Amniotic epithelial cell (primary cell): ENCODE measurements around the gene HSPBP1.
A peak's percentile ranks its signal among the peaks of the same experiment; 100 is the strongest.

Source experiments
- DNase-seq: peaks from one replicate; pipeline ENCODE4 v3.0.0-alpha.2; 2010; ENCODE audit warnings: low read depth

Gene HSPBP1

DNA sequence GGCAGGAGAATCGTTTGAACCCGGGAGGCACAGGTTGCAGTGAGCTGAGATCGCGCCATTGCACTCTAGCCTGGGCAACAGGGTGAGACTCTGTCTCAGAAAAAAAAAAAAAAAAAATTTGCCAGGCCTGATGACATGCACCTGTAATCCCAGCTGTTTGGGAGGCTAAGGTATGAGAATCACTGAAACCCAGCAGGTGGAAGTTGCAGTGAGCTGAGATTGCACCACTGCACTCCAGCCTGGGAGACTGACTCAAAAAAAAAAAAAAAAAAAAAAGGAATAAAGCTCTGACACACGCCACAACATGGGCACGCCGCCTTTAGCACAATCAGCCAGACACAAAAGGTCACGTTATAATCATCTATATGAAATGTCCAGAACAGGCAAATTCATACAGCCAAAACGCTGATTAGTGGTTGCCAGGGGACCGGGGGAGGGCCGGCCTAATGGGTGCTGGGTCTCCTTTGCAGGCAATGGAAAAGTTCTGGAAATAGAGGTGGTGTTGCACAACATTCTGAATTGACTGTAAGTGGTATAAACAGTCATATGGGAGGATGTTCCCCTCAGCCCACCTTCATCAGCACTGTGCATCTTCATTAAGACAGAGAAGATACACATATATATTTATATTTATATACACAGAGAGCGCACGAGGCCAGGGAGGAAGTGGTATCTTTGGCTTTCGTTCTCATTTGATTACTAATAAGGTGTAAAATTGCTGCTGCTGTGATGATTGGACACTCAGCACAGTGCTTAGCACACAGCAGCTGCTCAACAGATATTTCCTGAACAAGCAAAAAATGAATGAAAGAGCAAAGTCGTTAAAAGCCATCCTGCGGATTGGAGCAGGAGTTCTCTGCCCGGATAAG lies 3.8 kb downstream of the HSPBP1 start:
- no peak for DNase-seq

DNA sequence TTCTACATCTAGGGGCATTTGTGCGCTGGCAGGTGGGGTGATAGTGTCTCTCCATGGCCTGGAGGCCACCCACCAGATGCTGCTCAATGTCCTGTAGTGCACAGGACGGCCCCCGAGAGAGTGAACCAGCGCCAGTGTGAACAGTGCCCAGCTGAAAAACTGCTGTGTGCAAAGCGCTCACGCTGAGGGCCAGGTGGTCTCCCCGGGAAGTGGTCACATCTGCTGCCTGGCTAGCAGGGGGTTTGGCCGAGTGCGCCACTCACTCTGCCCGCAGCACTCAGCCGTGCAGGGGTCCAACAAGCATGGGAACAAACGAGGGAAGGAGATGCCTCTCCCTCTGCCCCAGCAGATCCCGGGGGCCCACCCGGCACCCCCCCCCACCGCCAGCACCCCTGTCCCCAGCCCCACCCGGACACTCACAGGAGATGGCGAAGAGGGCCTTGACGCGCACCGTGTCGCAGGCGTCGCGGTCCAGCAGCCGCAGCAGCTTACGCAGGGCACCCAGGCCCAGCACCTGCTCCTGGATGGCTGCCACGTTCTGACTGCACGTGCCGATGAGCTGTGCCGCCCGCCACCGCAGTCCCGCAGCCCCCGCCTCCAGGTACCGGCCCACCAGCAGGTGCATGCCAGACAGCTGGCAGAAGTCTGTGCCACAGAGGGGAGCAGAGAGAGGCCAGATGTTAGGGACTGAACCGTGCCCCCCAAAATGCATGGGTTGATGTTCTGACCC lies 5.8 kb downstream of the HSPBP1 start:
- DNase-seq = no peak

DNA sequence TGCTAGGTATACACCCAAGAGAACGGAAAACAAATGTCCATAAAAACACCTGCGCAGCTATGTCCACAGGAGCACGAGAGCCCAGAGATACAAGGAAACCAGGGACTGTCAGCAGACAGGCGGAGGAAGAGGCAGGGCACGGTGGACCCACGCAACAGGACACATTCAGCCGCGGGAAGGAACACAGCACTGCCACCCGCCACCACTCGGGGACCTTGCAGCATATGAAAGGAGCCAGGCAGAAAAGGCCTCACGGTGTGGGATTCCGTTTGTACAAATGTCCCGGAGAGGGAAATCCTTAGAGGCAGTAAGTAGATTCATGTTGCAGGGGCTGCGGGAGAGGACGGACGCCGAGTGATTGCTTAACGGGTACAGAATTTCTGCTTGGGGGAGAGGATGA lies 7.8 kb downstream of the HSPBP1 start:
- DNase-seq = no peak

DNA sequence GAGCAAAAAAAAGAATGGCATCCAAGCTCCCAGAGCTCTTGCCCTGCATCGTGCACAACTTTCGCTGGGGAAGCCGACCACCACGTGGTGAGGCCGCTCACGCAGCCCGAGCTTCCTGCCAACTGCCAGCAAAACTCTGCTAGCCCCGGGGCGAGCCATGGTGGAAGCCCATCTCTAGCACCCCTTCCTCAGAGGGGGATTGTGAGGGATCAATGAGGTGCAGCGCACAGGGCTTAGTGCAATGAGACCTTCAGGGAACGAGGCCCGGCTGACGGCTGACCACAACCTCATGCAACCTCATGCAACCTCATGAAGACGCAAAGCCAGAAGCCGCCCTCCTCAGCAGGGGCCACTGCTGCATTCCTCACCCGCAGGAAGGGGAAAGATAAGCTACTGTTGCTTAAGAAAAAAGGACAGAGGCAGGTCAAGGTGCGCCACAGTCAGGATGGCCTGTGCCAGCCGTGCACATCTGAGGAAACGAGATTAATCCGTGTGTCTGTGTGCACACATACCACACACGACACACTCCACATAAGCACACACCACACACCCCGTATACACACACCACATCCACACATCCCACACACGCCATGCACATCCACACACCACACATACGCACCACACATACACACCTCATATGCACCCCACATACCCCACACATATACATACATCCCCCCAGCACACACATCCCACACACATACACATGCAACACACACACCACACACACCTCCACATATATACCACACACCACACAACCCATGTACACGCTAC lies 9.6 kb downstream of the HSPBP1 start:
- DNase-seq = no peak

DNA sequence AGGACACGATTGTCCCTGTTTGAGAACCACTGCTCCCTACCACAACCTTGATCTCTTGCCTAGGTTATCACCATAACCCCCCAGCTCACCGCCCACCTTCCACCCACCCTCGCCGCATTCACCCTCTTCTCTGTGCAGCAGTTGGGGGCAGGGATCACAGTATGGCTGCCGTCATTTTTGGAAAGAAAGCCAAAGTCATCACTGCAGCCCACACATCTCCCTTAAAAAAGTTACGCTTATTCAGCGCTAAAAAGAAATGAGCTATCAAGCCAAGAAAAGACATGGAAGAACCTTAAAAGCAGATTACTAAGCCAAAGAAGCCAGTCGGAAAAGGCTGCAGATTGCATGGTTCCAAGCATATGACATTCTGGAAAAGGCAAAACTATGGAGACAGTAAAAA lies 10.6 kb downstream of the HSPBP1 start:
- no peak for DNase-seq

DNA sequence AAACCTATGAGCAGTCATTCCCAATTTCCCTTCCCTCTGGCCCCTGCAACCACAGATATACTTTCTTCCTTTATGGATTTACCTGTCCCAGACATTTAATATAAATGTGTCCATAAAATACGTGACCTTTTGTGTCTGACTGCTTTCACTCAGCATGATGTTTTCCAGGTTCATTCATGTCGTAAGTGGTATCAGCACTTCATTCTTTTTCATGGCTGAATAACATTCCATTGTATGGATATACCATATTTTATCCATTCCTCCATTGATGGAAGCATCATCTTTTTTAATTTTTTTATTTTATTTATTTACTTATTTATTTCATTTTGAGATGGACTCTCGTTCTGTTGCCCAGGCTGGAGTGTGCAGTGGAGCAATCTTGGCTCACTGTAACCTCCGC lies 13.1 kb downstream of the HSPBP1 start:
- DNase-seq = no peak

DNA sequence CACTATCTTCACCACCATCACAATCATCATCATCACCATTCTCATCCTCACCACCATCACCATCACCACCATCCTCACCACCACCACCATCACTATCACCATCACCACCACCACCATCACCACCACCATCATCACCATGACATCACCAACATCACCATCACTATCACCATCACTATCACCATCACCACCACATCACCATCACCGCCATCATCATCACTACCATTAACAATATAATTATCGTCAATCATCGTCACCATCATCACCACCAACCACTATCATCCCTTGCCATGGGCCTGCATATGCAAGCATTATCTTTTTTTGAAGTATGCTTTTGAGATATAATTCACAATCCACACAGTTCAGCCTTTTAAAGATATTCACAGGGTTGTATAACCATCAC lies 13.5 kb downstream of the HSPBP1 start:
- DNase-seq = no peak

DNA sequence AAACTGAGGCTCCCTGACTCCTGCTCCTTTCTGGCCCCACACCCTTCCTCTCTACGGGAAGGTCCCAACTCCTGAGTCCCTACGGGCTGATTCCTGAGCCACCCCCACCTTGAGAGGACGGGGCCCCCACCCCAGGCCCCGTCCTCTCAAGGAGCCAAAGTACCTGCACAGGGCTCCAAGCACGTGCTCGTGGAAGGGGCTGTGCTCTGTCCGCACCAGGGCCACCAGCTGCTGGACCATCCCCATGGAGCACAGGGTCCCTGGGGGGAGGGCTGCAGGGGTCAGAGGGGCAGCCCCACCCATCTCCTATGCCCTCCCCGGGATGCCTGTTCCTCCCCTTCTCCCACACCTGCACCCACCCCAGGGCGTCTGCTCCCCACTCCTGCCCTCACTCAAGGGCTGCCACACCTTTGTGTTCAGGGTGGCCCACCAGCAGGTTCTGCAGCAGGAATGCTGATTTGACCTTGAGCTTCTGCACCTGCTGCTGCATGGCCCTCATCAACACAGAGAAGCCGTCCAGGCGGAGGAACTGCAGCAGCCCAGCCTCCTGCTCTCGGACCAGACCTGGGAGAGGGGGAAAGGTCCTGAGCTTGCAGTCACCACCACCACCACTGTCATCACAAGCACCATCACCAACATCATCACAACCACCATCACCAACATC lies 14.1 kb downstream of the HSPBP1 start:
- no peak for DNase-seq

DNA sequence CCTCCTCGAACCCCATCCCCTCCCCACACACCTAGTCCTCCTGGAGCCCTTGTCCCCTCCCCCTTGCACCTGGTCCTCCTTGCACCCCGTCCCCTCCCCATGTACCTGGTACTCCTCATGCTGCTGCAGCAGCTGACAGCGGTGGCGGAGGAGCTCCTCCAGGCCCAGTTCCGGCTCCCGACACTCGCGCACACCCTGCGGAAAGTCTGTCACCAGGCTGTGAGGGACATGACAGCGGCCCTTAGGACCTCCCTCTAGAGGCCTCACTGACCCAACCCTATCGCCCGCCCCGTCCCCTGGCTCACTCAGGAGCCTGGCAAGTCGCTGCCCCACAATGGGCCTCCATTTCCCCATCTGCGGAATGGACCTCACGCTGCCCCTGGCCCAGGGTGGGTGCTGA lies 14.7 kb downstream of the HSPBP1 start:
- no peak for DNase-seq

GRCh38 chr19:55264531-55264930 lies 15.4 kb downstream of the HSPBP1 start:
- DNase-seq = peak; percentile 75

GRCh38 chr19:55262359-55262758 lies 17.6 kb downstream of the HSPBP1 start:
- no peak for DNase-seq

DNA sequence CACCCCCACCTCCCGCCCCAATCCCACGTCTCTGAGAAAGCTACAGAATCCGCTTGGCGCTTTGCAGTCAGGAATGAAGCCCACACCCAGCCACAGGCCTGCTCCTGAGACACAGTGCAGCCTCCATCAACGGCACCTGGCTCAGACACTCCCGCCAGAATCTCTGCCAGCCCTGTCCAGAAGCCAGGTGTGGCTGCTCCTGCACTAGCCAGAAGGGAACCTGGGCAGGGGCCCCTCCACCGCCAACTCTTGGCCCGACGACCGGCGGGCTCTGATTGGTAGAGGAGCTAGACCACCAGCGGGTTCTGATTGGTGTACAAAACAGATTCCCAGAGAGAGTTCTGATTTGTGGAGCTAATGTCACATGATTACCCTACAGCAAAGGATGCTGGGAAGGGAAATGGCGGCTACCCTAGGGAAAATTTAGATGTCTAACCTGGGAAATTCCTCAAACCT lies 18.2 kb downstream of the HSPBP1 start:
- no peak for DNase-seq

GRCh38 chr19:55259540-55260210 lies 20.2 kb downstream of the HSPBP1 start:
- peak; percentile 17 for DNase-seq

DNA sequence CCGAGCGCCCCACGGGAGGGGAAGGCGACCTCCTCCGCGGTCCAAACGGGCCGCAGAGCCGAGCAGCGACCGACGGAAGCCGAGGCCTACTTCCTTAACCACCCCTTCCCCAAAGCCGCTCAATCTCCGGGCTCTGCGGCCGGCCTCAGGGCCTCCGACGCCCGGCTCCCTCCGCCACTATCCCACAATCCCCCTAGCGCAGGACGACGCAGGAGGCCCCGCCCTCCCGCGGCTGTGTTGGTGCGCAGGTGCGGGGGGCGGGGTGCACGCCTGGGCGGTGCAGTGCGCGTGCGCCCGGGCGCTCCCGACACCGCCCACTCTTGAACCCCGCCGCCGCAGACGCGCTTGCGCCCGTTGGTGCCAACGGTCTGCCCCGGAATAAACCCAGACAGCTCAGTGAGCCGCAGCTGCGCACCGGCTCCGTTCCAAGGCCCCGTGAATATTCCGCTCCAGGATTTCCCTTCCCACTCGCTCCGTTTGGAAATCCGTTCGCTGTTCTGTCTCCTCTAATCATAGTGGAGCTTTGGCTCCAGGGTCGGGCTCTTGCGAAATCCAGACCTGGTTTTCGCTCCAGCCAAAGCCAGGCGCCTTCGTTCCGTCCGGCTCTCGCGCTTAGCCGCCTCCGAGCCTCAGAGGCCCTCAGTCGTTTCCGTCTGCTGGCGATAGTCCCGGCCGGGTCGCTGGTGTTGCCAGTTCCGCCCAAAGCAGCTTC lies 20.9 kb downstream of the HSPBP1 start, which contains the start of gene PPP6R1:
TSS of gene PPP6R1 (minus strand) at position 190 of the 712 bp plus-strand sequence. CDS start 11,914 bp downstream, outside the sequence.
- DNase-seq = peak; percentile 99

DNA sequence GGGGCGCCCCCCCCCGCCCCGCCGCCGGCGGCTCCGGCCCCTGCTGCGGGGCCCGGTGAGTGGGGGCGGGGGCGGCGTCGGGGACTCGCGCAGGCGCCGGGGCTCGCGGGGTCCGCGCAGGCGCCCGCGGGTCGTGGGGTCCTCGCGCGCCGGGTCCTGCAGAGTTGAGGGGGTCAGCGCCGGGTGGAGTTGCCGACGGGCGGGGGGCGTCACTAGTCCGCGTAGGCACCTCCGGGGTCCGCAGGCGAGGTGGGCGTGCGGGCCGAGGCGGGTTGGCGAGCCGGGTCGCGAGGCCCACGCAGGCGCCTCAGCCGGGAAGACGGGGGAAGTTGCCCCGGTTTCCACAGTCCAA lies 21.5 kb downstream of the HSPBP1 start:
- DNase-seq = no peak

DNA sequence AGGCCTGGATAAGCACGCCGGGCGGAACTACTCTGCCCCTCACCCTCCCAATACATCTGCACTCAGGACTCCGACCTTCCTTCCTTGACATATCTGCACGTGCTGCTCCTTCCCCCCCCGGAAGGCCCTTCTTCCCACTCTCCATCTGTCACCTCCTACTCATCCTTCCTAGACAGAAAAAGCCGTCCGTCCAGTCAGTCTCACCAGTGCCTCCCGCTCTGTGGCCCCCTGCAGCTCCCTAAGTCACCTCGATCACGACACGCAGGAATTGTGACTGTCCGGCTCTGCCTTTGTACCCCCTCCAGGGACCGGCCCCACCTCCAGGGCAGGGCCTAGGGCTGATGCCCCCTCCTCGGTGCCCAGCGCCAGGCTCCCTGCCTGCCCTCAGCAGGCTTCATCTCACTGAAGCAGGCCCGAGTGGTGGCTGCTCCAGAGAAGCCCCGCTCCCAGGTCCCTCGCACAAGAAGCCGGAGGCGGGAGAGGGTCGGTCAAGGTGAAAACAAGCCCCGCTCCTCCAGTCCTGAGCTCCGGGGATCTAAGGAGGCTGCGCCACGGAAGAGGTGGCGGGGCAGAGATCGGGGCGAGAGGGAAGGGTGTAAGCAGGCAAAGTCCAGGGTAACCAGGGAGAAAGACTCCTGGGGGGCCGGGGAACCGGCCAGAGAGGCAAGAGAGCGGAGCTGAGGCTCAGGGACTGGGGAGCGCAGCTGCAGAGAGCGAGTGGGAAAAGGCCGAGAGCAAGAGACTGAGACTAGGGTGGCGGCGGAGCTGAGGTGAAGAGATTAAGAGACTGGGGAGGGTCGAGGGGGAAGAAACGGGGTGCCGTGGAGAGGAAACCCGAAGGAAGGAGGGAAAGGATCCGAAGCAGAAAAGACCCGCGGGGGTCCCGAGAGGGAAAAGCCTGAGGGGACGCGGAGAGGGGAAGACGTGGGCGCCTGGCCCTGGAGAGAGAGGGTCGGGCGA lies 22.2 kb downstream of the HSPBP1 start:
- DNase-seq = peak; percentile 14

DNA sequence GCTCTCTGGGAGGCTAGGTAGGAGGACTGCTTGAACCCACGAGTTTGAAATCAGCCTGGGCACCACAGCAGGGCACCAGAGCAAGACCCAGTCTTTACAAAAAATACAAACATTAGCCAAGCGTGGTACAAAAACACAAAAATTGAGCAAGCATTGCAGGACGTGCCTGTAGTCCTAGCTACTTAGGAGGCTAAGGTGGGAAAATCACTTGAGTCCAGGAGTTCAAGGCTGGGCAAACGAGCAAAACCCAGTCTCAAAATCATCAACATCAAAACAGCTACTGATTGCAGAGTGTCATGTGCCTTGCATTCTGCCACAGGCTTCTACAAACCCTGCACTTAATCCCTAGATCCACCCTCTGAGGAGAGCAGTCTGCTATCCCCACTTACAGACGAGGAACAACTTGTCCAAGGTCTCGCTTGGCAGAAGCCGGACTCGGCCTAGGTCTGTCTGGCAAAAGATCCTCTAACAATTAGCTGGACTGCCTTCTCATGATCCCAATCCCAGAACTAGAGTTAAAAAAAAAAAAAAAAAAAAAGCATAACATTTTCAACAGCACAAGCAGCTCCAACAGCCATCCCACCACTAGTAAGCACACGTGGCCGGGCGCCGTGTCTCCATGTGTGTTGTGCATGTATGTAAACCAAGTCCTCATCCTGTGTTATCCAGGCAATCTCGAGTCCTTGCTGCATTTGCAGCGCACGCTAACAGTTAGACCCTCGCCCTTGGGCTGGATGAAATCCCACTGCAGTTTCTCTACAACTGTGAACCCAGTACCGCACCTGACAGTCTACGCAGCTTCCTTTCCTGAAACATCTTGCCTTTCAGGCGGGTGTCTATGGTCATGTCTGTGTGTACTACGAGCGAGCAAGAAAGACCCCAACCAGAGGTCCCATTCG lies 23.1 kb downstream of the HSPBP1 start:
- DNase-seq = peak; percentile 33

DNA sequence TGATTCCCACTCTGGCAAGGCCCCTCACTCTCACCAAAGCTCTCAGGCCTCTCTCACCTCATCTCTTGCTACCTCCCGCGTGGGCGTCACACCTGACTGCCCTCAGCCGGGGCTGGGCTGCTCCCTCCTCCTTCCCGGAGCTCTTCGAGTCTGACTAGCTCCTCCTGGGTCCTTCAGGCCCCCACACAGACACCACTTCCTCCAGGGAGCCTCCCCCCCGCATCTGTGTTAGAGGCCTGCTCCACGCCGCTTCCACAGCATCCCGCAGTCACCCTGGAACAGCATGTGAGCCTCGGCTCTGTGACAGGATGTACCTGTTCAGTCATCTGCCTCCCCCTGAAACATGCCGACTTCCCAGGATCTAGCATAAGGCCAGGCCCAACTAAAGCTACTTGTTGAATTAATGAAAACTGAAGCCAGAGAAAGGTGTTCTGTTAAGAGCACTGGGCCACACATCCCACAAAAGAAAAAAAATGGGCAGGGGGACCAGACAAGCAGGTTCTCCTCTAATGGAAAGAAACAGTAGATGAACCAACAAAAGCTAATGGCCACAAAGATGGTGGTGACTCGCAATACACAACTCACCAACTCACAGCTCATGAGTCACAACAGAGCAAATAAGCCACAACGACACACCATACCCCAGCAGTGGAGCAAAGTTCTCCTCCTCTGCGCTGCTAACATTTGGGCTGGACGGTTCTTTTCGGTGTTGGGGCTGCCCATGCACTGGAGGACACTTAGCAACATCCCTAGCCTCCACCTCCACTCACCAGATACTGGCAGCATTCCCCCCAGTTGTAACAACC lies 24.1 kb downstream of the HSPBP1 start:
- peak; percentile 42 for DNase-seq
